Left forelimb (tissue), 1 donor: ENCODE results near the gene TEX264.

Experiments
- DNase-seq: peaks from one replicate; pipeline ENCODE4 v3.0.0-alpha.2; 2018; ENCODE audit warnings: low spot score

Gene TEX264

GRCh38 chr3:51696954-51697353 lies 25.9 kb downstream of the TEX264 start:
- no peak for DNase-seq

DNA sequence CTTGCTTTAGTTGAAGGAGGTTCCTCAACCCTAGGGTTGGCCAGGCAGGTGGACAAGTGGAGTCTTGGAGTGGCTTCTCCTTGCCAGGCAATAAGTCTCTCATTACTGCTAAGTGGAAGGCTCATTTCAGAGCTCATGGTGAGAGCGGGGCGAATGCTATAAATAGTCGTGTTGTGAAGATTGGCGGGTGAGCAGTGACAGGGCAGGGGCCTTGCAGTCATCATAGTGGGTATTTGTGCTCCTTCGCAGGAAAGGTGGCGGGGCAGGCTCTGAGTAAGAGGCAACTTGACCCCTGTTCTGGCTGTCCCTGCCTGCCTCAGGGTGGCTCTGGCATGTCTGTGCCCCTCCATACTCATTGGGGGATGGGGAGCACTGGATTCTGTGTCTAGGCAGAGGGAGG lies 27.2 kb downstream of the TEX264 start:
- no peak for DNase-seq

GRCh38 chr3:51700403-51700802 lies 29.4 kb downstream of the TEX264 start:
- DNase-seq = no peak

- no peak for DNase-seq
Observed at GRCh38 chr3:51702156-51702555, 31.1 kb downstream of the TEX264 start.

GRCh38 chr3:51703068-51703760 lies 32.2 kb downstream of the TEX264 start:
- DNase-seq = no peak

- DNase-seq = no peak
Observed at GRCh38 chr3:51703761-51704510, 32.9 kb downstream of the TEX264 start.

DNA sequence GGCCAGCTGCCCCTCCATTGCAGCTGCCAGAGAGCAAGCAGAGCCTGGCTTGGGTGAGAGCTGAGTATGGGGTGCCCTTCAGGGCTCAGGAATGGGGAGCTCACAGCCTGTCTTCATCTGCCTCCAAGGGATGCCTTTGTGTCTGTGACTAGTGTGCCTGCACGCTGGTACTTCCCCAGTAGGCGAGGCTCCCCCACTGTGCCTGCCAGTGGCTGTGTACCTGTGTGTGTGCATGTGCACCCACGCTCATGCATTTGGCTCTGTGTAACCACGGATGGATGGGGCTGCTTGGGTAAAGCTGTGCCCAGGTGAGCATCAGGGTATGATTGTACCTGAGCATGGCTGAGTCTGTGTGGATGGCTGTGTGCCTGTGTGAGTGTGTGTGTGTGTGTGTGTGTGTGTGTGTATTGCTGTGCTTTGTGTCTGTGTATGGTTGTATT lies 33.5 kb downstream of the TEX264 start:
- no peak for DNase-seq

GRCh38 chr3:51705276-51706020 lies 34.4 kb downstream of the TEX264 start:
- no peak for DNase-seq

DNA sequence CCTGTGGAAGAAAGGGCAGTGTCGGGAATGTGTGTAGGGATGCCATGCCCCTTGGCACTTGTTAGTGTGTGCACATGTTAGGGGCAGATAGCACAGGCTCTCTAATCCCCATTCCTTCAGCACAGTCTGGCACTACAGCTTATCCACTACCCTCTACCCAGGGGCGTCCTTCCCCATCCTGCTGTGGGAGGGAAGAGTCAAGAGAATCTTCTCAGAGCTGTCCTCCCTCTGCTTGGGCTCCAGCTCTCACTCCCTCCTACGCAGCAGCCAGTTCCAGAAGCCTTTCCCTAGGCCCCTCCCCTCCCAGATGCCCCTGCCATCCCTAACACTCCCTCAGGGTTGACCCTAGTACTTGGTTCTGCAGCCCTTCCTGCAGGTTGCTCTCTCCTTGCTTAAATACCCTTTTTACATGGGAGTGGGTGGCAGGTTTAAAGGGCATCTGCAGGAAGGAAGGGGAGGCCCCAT lies 35.0 kb downstream of the TEX264 start:
- DNase-seq = no peak

DNA sequence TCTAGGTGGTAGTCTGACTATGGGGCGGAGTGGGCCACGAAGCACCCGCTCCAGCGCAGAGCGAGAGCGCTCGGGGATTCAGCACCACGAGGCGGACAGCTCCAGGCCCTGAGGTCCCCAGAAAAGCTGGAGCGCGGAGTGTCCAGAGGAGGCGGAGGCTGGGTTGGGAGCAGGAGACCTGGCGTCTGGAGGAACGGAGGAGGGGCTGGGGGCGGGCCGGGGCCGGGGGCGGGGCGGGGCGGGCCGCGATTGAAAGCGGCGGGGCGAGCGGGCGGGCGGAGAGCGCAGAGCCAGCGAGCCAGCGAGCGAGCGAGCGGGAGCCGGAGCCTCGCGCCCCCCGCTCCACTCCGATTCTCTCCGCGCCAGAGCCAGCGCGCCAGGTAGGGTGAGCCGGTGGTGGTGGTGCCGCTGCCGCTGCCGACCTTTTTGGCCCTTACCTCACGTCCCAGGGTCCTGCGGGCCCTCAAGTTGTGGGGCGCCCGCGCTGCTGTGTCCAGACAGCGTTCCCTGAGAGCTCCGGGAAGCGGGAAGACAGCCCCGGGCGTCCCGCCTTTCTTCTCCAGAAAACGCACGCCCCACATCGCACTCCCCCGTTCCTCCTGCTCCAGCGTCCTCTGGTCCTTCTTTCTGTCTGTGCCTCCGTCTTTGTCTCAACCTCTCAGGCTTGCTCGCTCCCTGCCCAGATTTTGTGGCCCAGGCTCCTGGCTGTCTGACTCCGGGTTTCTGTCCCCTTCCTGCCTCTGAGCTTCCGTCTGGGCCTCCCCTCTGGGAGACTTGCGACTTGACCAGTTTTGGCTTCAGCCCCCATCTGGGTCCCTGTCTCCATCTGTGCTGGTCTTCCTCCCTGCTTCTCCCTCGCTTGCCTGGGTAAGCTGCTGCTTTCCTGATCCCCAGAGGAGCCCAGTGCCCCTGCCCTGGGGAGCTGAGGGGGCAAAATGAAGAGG lies 36.0 kb downstream of the TEX264 start, which contains the start of gene GRM2:
Gene GRM2, plus strand, starts transcription at position 281 of the 944 bp plus-strand sequence. CDS start 1,916 bp downstream, outside the sequence.
- peak; percentile 89 for DNase-seq

GRCh38 chr3:51708216-51708845 lies 37.3 kb downstream of the TEX264 start:
- DNase-seq = peak; percentile 30

- DNase-seq = peak; percentile 56
Observed at GRCh38 chr3:51709004-51709420, 38.0 kb downstream of the TEX264 start.

GRCh38 chr3:51709675-51710074 lies 38.6 kb downstream of the TEX264 start:
- peak; percentile 17 for DNase-seq

GRCh38 chr3:51710631-51711351 lies 39.7 kb downstream of the TEX264 start:
- peak; percentile 56 for DNase-seq

GRCh38 chr3:51711352-51712037 lies 40.4 kb downstream of the TEX264 start:
- DNase-seq = peak; percentile 57

DNA sequence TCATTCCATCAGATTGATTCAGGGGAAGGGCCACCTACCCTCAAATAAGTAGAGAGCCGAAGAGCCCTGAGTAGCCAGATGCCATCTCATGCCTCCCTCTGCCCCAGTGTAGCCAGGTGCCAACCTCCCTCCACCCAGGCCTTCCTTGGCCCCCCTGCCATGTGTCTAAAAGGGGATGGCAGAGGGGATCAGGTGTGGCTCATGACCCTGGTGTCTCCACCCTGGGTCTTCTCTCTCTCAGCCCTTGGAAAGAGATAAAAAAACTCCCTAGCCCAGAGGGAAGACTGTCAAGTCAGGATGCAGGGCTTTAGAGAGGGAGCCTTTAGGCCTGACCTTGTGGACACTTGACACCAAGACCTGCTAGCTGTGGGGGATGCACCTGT lies 41.0 kb downstream of the TEX264 start:
- peak; percentile 58 for DNase-seq

DNA sequence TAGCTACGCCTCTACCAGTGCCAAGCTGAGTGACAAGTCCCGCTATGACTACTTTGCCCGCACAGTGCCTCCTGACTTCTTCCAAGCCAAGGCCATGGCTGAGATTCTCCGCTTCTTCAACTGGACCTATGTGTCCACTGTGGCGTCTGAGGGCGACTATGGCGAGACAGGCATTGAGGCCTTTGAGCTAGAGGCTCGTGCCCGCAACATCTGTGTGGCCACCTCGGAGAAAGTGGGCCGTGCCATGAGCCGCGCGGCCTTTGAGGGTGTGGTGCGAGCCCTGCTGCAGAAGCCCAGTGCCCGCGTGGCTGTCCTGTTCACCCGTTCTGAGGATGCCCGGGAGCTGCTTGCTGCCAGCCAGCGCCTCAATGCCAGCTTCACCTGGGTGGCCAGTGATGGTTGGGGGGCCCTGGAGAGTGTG lies 41.5 kb downstream of the TEX264 start:
- DNase-seq = peak; percentile 41

GRCh38 chr3:51712963-51713362 lies 41.9 kb downstream of the TEX264 start:
- DNase-seq = peak; percentile 34

DNA sequence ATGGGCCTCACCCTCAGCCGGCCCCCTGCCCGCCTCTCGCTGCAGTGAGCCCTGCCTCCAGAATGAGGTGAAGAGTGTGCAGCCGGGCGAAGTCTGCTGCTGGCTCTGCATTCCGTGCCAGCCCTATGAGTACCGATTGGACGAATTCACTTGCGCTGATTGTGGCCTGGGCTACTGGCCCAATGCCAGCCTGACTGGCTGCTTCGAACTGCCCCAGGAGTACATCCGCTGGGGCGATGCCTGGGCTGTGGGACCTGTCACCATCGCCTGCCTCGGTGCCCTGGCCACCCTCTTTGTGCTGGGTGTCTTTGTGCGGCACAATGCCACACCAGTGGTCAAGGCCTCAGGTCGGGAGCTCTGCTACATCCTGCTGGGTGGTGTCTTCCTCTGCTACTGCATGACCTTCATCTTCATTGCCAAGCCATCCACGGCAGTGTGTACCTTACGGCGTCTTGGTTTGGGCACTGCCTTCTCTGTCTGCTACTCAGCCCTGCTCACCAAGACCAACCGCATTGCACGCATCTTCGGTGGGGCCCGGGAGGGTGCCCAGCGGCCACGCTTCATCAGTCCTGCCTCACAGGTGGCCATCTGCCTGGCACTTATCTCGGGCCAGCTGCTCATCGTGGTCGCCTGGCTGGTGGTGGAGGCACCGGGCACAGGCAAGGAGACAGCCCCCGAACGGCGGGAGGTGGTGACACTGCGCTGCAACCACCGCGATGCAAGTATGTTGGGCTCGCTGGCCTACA lies 44.4 kb downstream of the TEX264 start:
- no peak for DNase-seq
